Measurements from ENCODE around the gene FOXK1. TPM values are rescaled to one million over a fixed set of nuclear protein-coding genes. Genes with fewer than 3 reads are reported as not detected.
A peak's percentile ranks its signal among the peaks of the same experiment; 100 is the strongest.

The FOXK1 gene
- total RNA-seq, 1 donor from 2014 or later, result 53.6 TPM

GRCh38 chr7:4707217-4707741, 25.2 kb downstream of the FOXK1 start:
- Histone ChIP-seq H3K4me2 (ENCODE audit: low read length) (peak overlapping the region; percentile 78), H3K27me3 (ENCODE audit: insufficient read depth, low read length) (no peaks in the 10 kb centered on the region), H3K4me1 (ENCODE audit: insufficient read depth, low read length) (peaks cover 47% of the 10 kb centered on the region), H3K79me2 (ENCODE audit: insufficient read depth, low read length) (peaks cover 83% of the 10 kb centered on the region), H3K27ac (ENCODE audit: low read depth, low read length) (peak overlapping the region; percentile 93), H3K4me3 (ENCODE audit: insufficient read depth, low read depth, low read length) (peak overlapping the region; percentile 20), H3K9me3 (ENCODE audit: insufficient read depth, low read depth, low read length) (no peaks in the 10 kb centered on the region), H3K9ac (ENCODE audit: low read length) (peak overlapping the region; percentile 77), H4K20me1 (ENCODE audit: insufficient read depth, low read length) (peaks cover 32% of the 10 kb centered on the region), H3K36me3 (ENCODE audit: insufficient read depth, low read length) (no peaks in the 10 kb centered on the region), H2AFZ (ENCODE audit: low read depth, low read length) (peak overlapping the region; percentile 43)
- FAIRE-seq (no peak), DNase-seq (ENCODE audit: low read depth) (peak; percentile 68)
- Mint-ChIP-seq H3K36me3 (ENCODE audit: low read depth, unreplicated experiment) (peaks cover 15% of the 10 kb centered on the region), H3K4me1 (ENCODE audit: low read depth, unreplicated experiment) (peaks cover 64% of the 10 kb centered on the region), H3K4me3 (ENCODE audit: unreplicated experiment) (peak overlapping the region; percentile 67), H3K27me3 (ENCODE audit: low read depth, unreplicated experiment) (no peaks in the 10 kb centered on the region), H3K9me3 (ENCODE audit: unreplicated experiment) (peaks cover 5% of the 10 kb centered on the region), H3K27ac (ENCODE audit: unreplicated experiment) (peak overlapping the region; percentile 97)
- TF ChIP-seq EZH2 (IDR thresholded peaks at IDR 0.05; ENCODE audit: insufficient read depth, low read length) (no peak), CTCF (IDR thresholded peaks at IDR 0.05; ENCODE audit: insufficient read depth, low read depth, low read length) (no peak)

- Mint-ChIP-seq H3K27ac (ENCODE audit: unreplicated experiment) (peak overlapping the region; percentile 97), H3K4me3 (ENCODE audit: unreplicated experiment) (peak overlapping the region; percentile 18), H3K36me3 (ENCODE audit: low read depth, unreplicated experiment) (peaks cover 15% of the 10 kb centered on the region), H3K4me1 (ENCODE audit: low read depth, unreplicated experiment) (peaks cover 64% of the 10 kb centered on the region), H3K9me3 (ENCODE audit: unreplicated experiment) (peaks cover 5% of the 10 kb centered on the region), H3K27me3 (ENCODE audit: low read depth, unreplicated experiment) (no peaks in the 10 kb centered on the region)
- no peaks in the 10 kb centered on the region for H3K9me3 ChIP-seq (ENCODE audit: insufficient read depth, low read depth, low read length)
- DNase-seq (ENCODE audit: low read depth), result no peak
- peaks cover 51% of the 10 kb centered on the region for H3K4me1 ChIP-seq (ENCODE audit: insufficient read depth, low read length)
- FAIRE-seq, result no peak
- H3K27ac ChIP-seq (ENCODE audit: low read depth, low read length), result peak overlapping the region; percentile 93
- peaks cover 83% of the 10 kb centered on the region for H3K79me2 ChIP-seq (ENCODE audit: insufficient read depth, low read length)
- H3K27me3 ChIP-seq (ENCODE audit: insufficient read depth, low read length), result no peaks in the 10 kb centered on the region
- H2AFZ ChIP-seq (ENCODE audit: low read depth, low read length), result no peak overlapping the region
- peaks cover 39% of the 10 kb centered on the region for H4K20me1 ChIP-seq (ENCODE audit: insufficient read depth, low read length)
- H3K4me3 ChIP-seq (ENCODE audit: insufficient read depth, low read depth, low read length), result no peak overlapping the region
- peak overlapping the region; percentile 78 for H3K4me2 ChIP-seq (ENCODE audit: low read length)
- H3K9ac ChIP-seq (ENCODE audit: low read length), result peak overlapping the region; percentile 77
- no peaks in the 10 kb centered on the region for H3K36me3 ChIP-seq (ENCODE audit: insufficient read depth, low read length)
- TF ChIP-seq CTCF (IDR thresholded peaks at IDR 0.05; ENCODE audit: insufficient read depth, low read depth, low read length) (no peak), EZH2 (IDR thresholded peaks at IDR 0.05; ENCODE audit: insufficient read depth, low read length) (no peak)
These were observed 25.9 kb downstream of the FOXK1 start for GRCh38 chr7:4707980-4708411.

GRCh38 chr7:4709187-4709586, 27.1 kb downstream of the FOXK1 start:
- Mint-ChIP-seq H3K4me1 (ENCODE audit: low read depth, unreplicated experiment) (peaks cover 59% of the 10 kb centered on the region), H3K9me3 (ENCODE audit: unreplicated experiment) (peaks cover 5% of the 10 kb centered on the region), H3K4me3 (ENCODE audit: unreplicated experiment) (no peak overlapping the region), H3K36me3 (ENCODE audit: low read depth, unreplicated experiment) (peaks cover 15% of the 10 kb centered on the region), H3K27ac (ENCODE audit: unreplicated experiment) (peak overlapping the region; percentile 26), H3K27me3 (ENCODE audit: low read depth, unreplicated experiment) (no peaks in the 10 kb centered on the region)
- Histone ChIP-seq H3K4me3 (ENCODE audit: insufficient read depth, low read depth, low read length) (no peak overlapping the region), H3K4me1 (ENCODE audit: insufficient read depth, low read length) (peaks cover 47% of the 10 kb centered on the region), H3K27me3 (ENCODE audit: insufficient read depth, low read length) (no peaks in the 10 kb centered on the region), H3K9ac (ENCODE audit: low read length) (no peak overlapping the region), H3K79me2 (ENCODE audit: insufficient read depth, low read length) (peaks cover 83% of the 10 kb centered on the region), H3K27ac (ENCODE audit: low read depth, low read length) (no peak overlapping the region), H4K20me1 (ENCODE audit: insufficient read depth, low read length) (peaks cover 46% of the 10 kb centered on the region), H3K4me2 (ENCODE audit: low read length) (no peak overlapping the region), H2AFZ (ENCODE audit: low read depth, low read length) (no peak overlapping the region), H3K36me3 (ENCODE audit: insufficient read depth, low read length) (no peaks in the 10 kb centered on the region), H3K9me3 (ENCODE audit: insufficient read depth, low read depth, low read length) (no peaks in the 10 kb centered on the region)
- no peak for FAIRE-seq
- TF ChIP-seq EZH2 (IDR thresholded peaks at IDR 0.05; ENCODE audit: insufficient read depth, low read length) (no peak), CTCF (IDR thresholded peaks at IDR 0.05; ENCODE audit: insufficient read depth, low read depth, low read length) (no peak)
- no peak for DNase-seq (ENCODE audit: low read depth)
